Liver (tissue), 9 donors: ENCODE results near the gene NLRP7. TPM values are rescaled to one million over a fixed set of nuclear protein-coding genes. Genes with fewer than 3 reads are reported as not detected.
"Not testable (repeated sequence)": the region's sequence is repeated elsewhere in the genome, so short reads cannot be mapped to it uniquely, and the experiment has no call there.

Experiments used
- DNase-seq: peaks from one replicate; pipeline ENCODE4 v3.0.0-alpha.2; 2017; ENCODE audit warnings: low spot score
- H3K27ac ChIP-seq, 2 donors: one replicate each; pipeline ENCODE4 v1.7.0; 2013; ENCODE audit warnings: inconsistent platforms in 2 of 2, low read length in 2 of 2, control low read depth in 1 of 2, low read depth in 1 of 2, mild to moderate bottlenecking in 1 of 2
- H3K27me3 ChIP-seq, 4 donors: one replicate each; pipeline versions ENCODE4 v1.6.1 to v1.7.0; 2013; ENCODE audit warnings: low read length in 3 of 4, inconsistent platforms in 1 of 4, mild to moderate bottlenecking in 1 of 4, moderate library complexity in 1 of 4; ENCODE audit not compliant: control insufficient read depth in 4 of 4, insufficient read depth in 4 of 4
- H3K36me3 ChIP-seq, 4 donors: one replicate each; pipeline versions ENCODE4 v1.6.1 to v1.7.0; 2013; ENCODE audit warnings: low read length in 3 of 4, mild to moderate bottlenecking in 3 of 4, low read depth in 1 of 4, moderate library complexity in 1 of 4; ENCODE audit not compliant: control insufficient read depth in 4 of 4, insufficient read depth in 3 of 4
- H3K4me1 ChIP-seq, 4 donors: one replicate each; pipeline versions ENCODE4 v1.6.1 to v1.7.0; 2013; ENCODE audit warnings: low read length in 3 of 4, mild to moderate bottlenecking in 3 of 4, moderate library complexity in 1 of 4; ENCODE audit not compliant: control insufficient read depth in 4 of 4, insufficient read depth in 4 of 4
- H3K4me3 ChIP-seq, 3 donors: one replicate each; pipeline versions ENCODE4 v1.6.1 to v1.7.0; 2013; ENCODE audit warnings: low read length in 3 of 3, control low read depth in 1 of 3, low read depth in 1 of 3, mild to moderate bottlenecking in 1 of 3
- H3K9ac ChIP-seq, 2 donors: one replicate each; pipeline ENCODE4 v1.7.0; 2013; ENCODE audit warnings: low read length in 2 of 2, mild to moderate bottlenecking in 2 of 2, moderate library complexity in 2 of 2, control low read depth in 1 of 2, low read depth in 1 of 2
- H3K9me3 ChIP-seq, 4 donors: one replicate each; pipeline versions ENCODE4 v1.6.1 to v1.7.0; 2013; ENCODE audit warnings: low read length in 3 of 4; ENCODE audit not compliant: control insufficient read depth in 4 of 4
- ATF3 ChIP-seq: IDR thresholded peaks from 2 replicates; pipeline ENCODE4 v1.6.1; 2016; ENCODE audit warnings: antibody characterized with exemption
- CTCF ChIP-seq: fragments of 150-350 bp; IDR thresholded peaks from 2 replicates; pipeline ENCODE4 v1.5.1; 2017; ENCODE audit warnings: improper control_type of control experiment, low read depth, low read length; ENCODE audit not compliant: missing input control
- EGR1 ChIP-seq, 2 donors: IDR thresholded peaks; 2 replicates each; pipeline ENCODE4 v1.6.1; 2016 to 2018; ENCODE audit warnings: antibody characterized with exemption in 2 of 2, low read depth in 2 of 2
- FOXA1 ChIP-seq: IDR thresholded peaks from 2 replicates; pipeline ENCODE4 v1.6.1; 2016; ENCODE audit warnings: antibody characterized with exemption
- FOXA2 ChIP-seq: IDR thresholded peaks from 2 replicates; pipeline ENCODE4 v1.6.1; 2016; ENCODE audit warnings: antibody characterized with exemption
- GABPA ChIP-seq, 2 donors: IDR thresholded peaks in 1 of 2; conservative IDR thresholded peaks in 1 of 2; 2 replicates each; pipeline ENCODE4 v1.6.1; 2016; ENCODE audit warnings: antibody characterized with exemption in 2 of 2, mild to moderate bottlenecking in 1 of 2, moderate library complexity in 1 of 2
- HNF4A ChIP-seq, 2 donors: conservative IDR thresholded peaks; 2 replicates each; pipeline ENCODE4 v1.6.1; 2016; ENCODE audit warnings: antibody characterized with exemption in 2 of 2, mild to moderate bottlenecking in 2 of 2
- HNF4G ChIP-seq: IDR thresholded peaks from 2 replicates; pipeline ENCODE4 v1.6.1; 2016; ENCODE audit warnings: antibody characterized with exemption
- MAX ChIP-seq: IDR thresholded peaks from 2 replicates; pipeline ENCODE4 v1.6.1; 2016; ENCODE audit warnings: antibody characterized with exemption
- NR2F2 ChIP-seq: IDR thresholded peaks from 2 replicates; pipeline ENCODE4 v1.6.1; 2016; ENCODE audit warnings: antibody characterized with exemption
- RAD21 ChIP-seq, 2 donors: IDR thresholded peaks; 2 replicates each; pipeline ENCODE4 v1.6.1; 2016; ENCODE audit warnings: antibody characterized with exemption in 2 of 2, mild to moderate bottlenecking in 2 of 2
- RXRA ChIP-seq, 2 donors: IDR thresholded peaks; 2 replicates each; pipeline ENCODE4 v1.6.1; 2017 to 2018; ENCODE audit warnings: antibody characterized with exemption in 2 of 2, mild to moderate bottlenecking in 1 of 2
- TAF1 ChIP-seq: conservative IDR thresholded peaks from 2 replicates; pipeline ENCODE4 v1.6.1; 2016; ENCODE audit warnings: antibody characterized with exemption, mild to moderate bottlenecking
- ZBTB33 ChIP-seq: IDR thresholded peaks from 2 replicates; pipeline ENCODE4 v1.6.1; 2016; ENCODE audit warnings: antibody characterized with exemption
- WGBS: extraction: QIAGEN DNeasy Blood & Tissue Kit; methylation state at CpG from one replicate; pipeline ENCODE4 v1.1.7; 2013; 5-methylcytosine and 5-hydroxymethylcytosine counted together
- polyA plus RNA-seq, 2 donors: library from polyadenylated mRNA; stranded (reverse) in 1 of 2; unstranded in 1 of 2; fragments of 200-250 nt in 1 of 2; fragments of >200 nt in 1 of 2; fragmentation: Nextera tagmentation in 1 of 2; extraction: Ambion mirVana in 1 of 2; gene quantifications; one replicate each; pipeline versions ENCODE4 v1.2.1 to v1.2.3, GENCODE V29; 2013 to 2015
- total RNA-seq, 2 donors: library from RNA; depleted of rRNA; stranded (reverse); fragments of >200 nt; gene quantifications; one replicate each; pipeline ENCODE4 v1.2.3, GENCODE V29; 2014
- donor health status: healthy.
- donor health status: healthy.
- donor health status: healthy.
- donor health status: healthy.
- donor health status: healthy.

Gene NLRP7
- total and polyA plus RNA-seq, 4 donors: not detected

- no peaks in the 10 kb centered on the region for H3K36me3 ChIP-seq
- no peak within 1 kb of the TSS for H3K4me3 ChIP-seq
- DNase-seq: no peak
- no peak within 1 kb of the TSS for H3K27ac ChIP-seq
- TF ChIP-seq GABPA (IDR thresholded peaks at IDR 0.05 in 1 of 2, conservative IDR thresholded peaks at IDR 0.05 in 1 of 2): no peak
- TF ChIP-seq FOXA1: no peak
- no peak for TF ChIP-seq HNF4G
- no peak for TF ChIP-seq ZBTB33
- TF ChIP-seq CTCF: no peak
- TF ChIP-seq EGR1 (IDR thresholded peaks at IDR 0.05; ENCODE audit: low read depth in 2 of 2): no peak
- TF ChIP-seq MAX: no peak
- TF ChIP-seq ATF3: no peak
- TF ChIP-seq NR2F2: no peak
- TF ChIP-seq RXRA (IDR thresholded peaks at IDR 0.05): no peak
- no peak for TF ChIP-seq RAD21 (IDR thresholded peaks at IDR 0.05)
- TF ChIP-seq TAF1: no peak
- 39% methylated on average over 22 of the region's 22 CpGs for WGBS
- H3K4me1 ChIP-seq: no peaks in the 10 kb centered on the region
- H3K9me3 ChIP-seq: peaks cover 0 to 2% (median 0%) of the 10 kb centered on the region in 4 donors
- H3K9ac ChIP-seq: no peak within 1 kb of the TSS
- H3K27me3 ChIP-seq: peaks cover 0 to 2% (median 0%) of the 10 kb centered on the region in 4 donors
Observed at GRCh38 chr19:54905803-54906511, 41.4 kb downstream of the NLRP7 start, which contains the start of gene NCR1. Gene NCR1 (plus strand): TSS chr19:54906148. CDS start chr19:54906188, 40 bp downstream.

GRCh38 chr19:54905421-54905802 is 41.9 kb downstream of the NLRP7 start:
- DNase-seq: no peak
- no peaks in the 10 kb centered on the region for H3K4me1 ChIP-seq
- H3K27ac ChIP-seq: no peak overlapping the region
- no peak overlapping the region for H3K4me3 ChIP-seq
- 29% methylated on average over 5 of the region's 5 CpGs for WGBS
- TF ChIP-seq GABPA (IDR thresholded peaks at IDR 0.05 in 1 of 2, conservative IDR thresholded peaks at IDR 0.05 in 1 of 2) (no peak), MAX (no peak), HNF4A (conservative IDR thresholded peaks at IDR 0.05) (no peak), FOXA2 (no peak), FOXA1 (no peak), RXRA (IDR thresholded peaks at IDR 0.05) (no peak)
- peaks cover 0 to 2% (median 0%) of the 10 kb centered on the region in 4 donors for H3K27me3 ChIP-seq
- peaks cover 0 to 2% (median 0%) of the 10 kb centered on the region in 4 donors for H3K9me3 ChIP-seq
- no peaks in the 10 kb centered on the region for H3K36me3 ChIP-seq
- no peak overlapping the region for H3K9ac ChIP-seq

- H3K36me3 ChIP-seq, H3K4me1 ChIP-seq, DNase-seq, H3K27me3 ChIP-seq, H3K9me3 ChIP-seq, H3K4me3 ChIP-seq, H3K27ac ChIP-seq, H3K9ac ChIP-seq: not testable (repeated sequence)
- WGBS: 71% methylated on average over 4 of the region's 4 CpGs
Observed at GRCh38 chr19:54904261-54904660, 43.1 kb downstream of the NLRP7 start.
